HG02759 (cell line): ENCODE measurements around the gene DGKH.
"Not testable (repeated sequence)": the region's sequence is repeated elsewhere in the genome, so short reads cannot be mapped to it uniquely, and the experiment has no call there.

Experiments used
- ATAC-seq: cut with Tn5 transposase; IDR thresholded peaks from one replicate; pipeline ENCODE4 v1.9.1; 2021; ENCODE audit warnings: mild to moderate bottlenecking, moderate library complexity; ENCODE audit not compliant: unreplicated experiment

The DGKH gene

GRCh38 chr13:42221121-42221765 lies 172.8 kb downstream of the DGKH start:
- ATAC-seq = no peak

- no peak for ATAC-seq
Observed at GRCh38 chr13:42223681-42224080, 175.2 kb downstream of the DGKH start.

DNA sequence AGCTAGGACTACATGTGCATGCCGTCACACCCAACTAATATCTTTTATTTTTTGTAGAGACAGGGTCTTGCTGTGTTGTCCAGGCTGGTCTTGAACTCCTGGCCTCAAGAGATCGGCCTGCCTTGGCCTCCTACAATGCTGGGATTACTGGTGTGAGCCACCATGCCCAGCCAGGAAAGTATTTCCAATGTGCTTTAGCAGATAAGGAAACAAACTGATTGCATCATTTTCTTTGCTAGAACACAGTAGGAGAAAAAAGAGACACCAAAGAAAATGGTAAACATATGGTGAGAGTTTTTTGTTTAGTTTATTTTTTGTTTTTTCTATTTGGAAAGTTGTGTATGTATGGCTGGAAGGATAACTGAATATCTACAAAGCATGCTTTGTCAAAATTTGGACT lies 176.6 kb downstream of the DGKH start:
- ATAC-seq = no peak

- not testable (repeated sequence) for ATAC-seq
Observed at GRCh38 chr13:42226759-42227158, 178.3 kb downstream of the DGKH start.

DNA sequence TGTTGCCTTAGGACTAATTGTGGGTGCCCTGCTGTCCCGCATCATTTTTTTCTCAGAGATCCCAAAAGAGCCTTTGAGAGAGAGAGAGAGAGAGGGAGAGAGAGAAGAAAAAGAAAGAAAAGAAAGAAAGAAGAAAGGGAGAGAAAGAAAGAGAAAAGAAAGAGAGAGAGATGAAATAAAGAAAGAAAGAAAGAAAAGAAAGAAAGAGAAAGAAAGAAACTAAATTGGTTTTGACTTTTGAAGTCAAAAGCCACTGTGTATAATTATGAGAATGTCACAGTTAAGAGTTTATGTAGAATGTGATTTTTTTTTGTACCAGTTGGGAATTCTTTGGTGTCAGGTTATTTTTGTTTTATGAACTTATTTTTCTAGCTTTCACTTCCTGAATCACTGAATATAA lies 180.1 kb downstream of the DGKH start:
- ATAC-seq = no peak

- no peak for ATAC-seq
Observed at GRCh38 chr13:42229287-42229686, 180.8 kb downstream of the DGKH start.

DNA sequence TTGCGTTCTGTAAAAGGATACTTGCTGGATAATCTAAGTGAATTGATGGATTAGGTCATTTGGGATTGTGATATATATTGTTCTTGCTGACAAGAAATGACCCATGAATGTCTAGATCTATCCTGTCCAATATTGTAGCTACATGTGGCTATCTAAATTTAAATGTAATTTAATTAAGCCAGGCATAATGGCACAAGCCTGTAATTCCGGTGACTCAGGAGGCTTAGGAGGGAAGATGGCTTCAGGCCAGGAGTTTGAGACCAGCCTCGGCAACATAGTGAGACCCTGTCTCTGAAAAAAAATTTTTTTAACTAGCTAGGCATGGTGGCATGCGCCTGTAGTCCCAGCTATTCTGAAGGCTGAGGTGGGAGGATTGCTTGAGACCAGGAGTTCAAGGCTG lies 184.2 kb downstream of the DGKH start:
- ATAC-seq = no peak

DNA sequence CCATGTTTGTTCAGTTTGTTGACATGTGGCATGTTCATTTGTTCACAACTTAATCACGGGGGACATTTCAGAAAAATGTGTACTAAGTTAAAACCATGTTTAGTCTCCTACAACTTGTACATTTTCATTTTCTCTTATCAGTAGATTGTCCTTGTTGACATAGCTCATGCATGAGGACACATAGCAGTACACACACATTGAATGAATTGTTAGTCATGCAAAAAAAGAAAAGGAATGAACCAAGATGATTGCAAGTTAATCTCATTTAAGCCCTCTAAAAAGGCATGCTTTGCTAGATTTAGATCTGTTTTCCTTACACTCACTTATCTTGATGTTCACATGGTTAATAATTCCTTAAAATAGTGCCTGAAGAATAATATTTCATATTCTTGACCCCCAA lies 185.3 kb downstream of the DGKH start:
- ATAC-seq = no peak

- no peak for ATAC-seq
Observed at GRCh38 chr13:42239161-42239560, 190.7 kb downstream of the DGKH start.

- no peak for ATAC-seq
Observed at GRCh38 chr13:42239644-42240043, 191.2 kb downstream of the DGKH start.

GRCh38 chr13:42246541-42246940 lies 198.1 kb downstream of the DGKH start:
- ATAC-seq = no peak

DNA sequence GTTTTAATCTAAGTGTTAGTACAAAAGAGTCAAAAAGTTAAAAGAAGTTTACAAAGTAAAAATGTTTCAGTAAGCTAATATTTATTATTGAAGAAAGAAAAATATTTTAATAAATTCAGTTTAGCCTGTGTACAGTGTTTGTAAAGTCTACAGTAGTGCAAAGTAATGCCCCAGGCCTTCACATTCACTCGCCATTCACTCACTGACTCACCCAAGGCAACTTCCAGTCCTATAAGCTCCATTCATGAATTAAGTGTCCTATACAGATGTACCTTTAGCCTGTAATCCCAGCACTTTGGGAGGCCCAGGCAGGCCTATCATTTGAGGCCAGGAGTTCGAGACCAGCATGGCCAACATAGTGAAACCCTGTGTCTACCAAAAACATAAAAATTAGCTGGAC lies 199.4 kb downstream of the DGKH start:
- ATAC-seq = no peak

DNA sequence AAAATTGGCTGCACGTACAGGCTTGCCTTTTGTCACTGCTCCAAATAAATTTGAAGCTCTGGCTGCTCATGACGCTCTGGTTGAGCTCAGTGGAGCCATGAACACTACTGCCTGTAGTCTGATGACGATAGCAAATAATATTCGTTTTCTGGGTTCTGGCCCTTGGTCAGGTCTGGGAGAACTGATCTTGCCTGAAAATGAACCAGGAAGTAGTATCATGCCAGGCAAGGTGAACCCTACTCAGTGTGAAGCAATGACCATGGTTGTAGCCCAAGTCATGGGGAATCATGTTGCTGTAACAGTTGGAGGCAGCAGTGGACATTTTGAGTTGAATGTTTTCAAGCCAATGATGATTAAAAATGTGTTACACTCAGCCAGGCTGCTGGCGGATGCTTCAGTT lies 207.4 kb downstream of the DGKH start:
- no peak for ATAC-seq

DNA sequence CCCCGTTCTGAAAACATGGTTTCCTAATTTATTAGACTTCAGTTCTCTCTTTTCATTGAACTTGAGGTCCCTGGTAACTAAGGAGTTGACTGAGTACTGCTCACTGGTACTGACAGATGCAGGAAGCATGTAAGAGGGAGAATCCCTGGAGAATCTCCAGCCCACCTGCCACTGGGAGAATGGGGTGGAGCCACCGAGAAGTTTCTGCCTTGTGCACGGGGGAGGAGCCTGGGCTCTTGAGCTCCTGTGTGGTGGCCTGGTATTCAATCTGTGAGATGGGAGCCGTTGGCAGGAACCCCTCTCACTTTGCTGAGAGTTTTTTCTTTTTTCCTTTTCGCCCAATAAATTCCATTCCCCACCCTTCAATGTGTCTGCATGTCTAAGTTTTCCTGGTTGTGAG lies 210.3 kb downstream of the DGKH start:
- ATAC-seq = no peak

- ATAC-seq = no peak
Observed at GRCh38 chr13:42259515-42259914, 211.1 kb downstream of the DGKH start.

GRCh38 chr13:42260903-42261654 lies 212.6 kb downstream of the DGKH start:
- no peak for ATAC-seq

GRCh38 chr13:42266473-42266872 lies 218.0 kb downstream of the DGKH start:
- no peak for ATAC-seq

DNA sequence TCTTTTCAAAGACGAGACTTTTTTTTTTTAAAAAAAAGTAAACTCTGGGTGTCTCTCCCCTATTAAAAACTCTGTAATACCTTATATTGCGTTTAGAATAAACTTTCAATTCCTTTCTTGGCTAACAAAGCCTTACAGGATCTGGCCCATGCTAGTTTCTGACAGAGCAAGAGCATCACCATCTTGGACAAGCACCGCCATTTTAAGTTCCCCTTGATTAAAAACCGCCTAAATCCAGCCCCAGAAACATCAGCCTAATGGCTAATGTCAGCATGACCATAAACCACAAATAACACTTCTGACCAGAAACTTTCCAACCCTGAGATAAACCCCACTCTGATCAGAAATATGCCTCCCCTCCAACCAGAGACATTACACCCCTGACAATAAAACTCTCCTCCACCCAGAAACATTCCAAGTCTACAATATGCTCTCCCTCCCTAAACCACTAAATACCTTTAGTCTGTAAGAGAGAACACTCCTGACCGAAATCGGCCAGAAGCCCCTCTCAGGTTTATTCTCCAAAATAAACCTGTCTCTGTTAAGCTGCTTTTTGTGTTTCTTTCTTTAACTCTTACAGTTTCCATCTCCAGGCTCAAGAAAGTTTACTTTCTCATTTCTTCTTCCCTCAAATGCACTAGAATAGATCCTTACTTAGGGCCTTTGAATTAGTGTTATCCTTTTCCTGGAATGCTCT lies 221.9 kb downstream of the DGKH start:
- ATAC-seq = no peak

DNA sequence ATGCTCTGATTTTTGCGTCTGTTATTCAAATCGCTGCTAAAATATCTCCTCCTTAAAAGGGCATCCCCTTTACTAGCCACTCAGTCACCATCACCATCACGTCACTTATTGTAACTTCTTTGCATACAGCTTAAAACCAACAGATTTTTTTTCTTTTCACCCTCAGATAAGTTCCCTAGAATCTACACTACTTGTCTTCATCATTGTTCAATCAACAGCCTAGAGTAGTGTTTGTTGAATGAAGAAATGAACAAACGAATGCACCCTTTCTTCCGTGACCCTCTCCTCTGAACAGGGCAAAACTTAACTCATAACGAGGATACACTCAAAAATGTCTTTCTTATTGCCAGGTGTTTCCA lies 222.4 kb downstream of the DGKH start:
- no peak for ATAC-seq

DNA sequence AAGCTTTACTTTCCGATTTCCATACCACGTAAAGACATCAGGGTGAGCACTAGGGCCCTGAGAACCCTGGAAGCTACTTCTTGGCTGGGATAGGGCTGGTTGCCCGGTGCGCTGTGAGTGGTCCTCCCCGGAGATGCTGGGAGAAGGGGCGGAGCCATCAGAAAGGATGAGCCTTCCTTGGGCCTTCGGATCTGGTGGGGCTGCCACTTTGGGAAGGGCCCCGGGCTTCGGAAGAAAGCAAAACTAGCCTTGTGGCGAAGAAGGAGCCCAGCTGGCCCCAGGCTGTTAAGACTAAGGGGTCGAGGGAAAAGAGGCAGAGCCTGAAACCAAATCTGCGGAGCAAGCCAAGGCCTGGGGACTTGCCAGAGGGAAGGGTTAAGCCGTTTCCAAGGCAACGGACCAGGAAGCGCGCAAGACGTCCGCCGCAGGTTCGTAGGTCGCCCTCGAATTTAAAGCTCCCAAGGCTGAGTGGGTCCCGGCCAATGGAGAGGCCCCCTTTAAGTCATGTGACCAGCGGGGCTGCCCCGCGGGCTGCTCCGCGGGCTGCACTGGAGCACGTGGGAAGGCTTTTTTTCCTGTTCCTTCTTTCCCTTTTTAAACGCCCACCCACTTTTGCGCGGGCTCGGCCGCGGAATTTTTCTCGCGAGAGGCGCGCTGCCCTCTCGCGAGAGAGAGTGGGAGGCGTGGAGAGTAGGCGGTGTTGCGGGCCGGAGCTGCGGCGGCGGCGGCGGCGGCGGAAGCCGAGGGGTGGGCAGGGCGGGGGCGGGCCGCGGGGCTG lies 223.1 kb downstream of the DGKH start:
- peak; percentile 85 for ATAC-seq

DNA sequence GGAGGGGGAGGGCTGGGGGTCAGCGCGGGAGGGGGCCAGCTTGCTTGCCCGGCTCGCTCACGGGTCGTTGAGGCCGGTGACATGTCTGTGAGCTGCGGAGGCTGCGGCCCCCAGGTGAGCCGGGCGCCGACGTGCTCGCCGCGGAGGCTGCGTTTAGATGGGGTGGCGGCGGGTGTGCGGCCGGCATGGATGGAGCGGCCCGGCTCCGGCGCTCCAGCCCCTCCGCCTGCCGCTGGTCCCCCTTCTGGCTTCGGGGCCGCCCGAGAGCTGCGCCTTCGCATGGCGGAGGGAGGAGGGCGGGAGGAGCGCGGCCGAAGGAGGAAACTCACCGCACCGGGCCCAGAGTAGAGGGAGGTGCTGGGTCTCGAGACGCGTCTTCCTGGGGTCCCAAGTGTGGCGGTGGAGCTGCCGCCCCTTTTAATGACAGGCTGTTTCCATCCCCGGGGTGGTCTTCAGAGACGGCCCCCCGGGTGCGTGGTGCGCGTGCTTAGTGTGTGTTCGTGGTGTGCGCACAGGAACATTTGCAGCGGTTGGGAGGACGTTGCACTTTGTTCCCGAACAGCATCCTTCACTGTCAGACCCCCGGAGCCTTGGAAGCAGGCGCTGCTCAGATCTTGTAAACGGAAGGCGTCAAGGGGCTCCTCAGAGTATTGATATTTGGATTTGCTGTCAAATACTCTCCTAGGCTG lies 223.8 kb downstream of the DGKH start, which contains the start of gene AKAP11:
TSS of gene AKAP11 (plus strand) at position 38 of the 689 bp plus-strand sequence. CDS start 14,197 bp downstream, outside the sequence.
- peak; percentile 24 for ATAC-seq
